ENCODE results near the gene PIK3CG. TPM values are rescaled to one million over a fixed set of nuclear protein-coding genes. Genes with fewer than 3 reads are reported as not detected.

Gene PIK3CG
- total and polyA plus RNA-seq, 2 donors (not counting 1 experiment from before 2014, with no cell fraction given): 0.09 TPM; not detected in 1

GRCh38 chr7:106841896-106842390, 23.1 kb upstream of the PIK3CG start:
- TF ChIP-seq CTCF (conservative IDR thresholded peaks at IDR 0.05 in 1 of 2, IDR thresholded peaks at IDR 0.05 in 1 of 2; ENCODE audit: low read depth in 1 of 2, low read length in 2 of 2) (no peak), EZH2 (IDR thresholded peaks at IDR 0.05; ENCODE audit: low read length, missing control alignments) (no peak)
- Histone ChIP-seq H3K27ac (ENCODE audit: insufficient read depth, low read length) (no peak overlapping the region), H3K4me2 (ENCODE audit: extremely low read depth, insufficient read depth, low read length) (no peak overlapping the region), H3K9me3 (ENCODE audit: control insufficient read depth, insufficient read depth, low read depth, low read length) (no peaks in the 10 kb centered on the region), H2AFZ (ENCODE audit: low read length) (no peak overlapping the region), H3K27me3 (ENCODE audit: control insufficient read depth, insufficient read depth, low read length) (no peaks in the 10 kb centered on the region), H3K79me2 (ENCODE audit: control insufficient read depth, insufficient read depth, low read length) (no peaks in the 10 kb centered on the region), H3K9ac (ENCODE audit: insufficient read depth, low read length) (no peak overlapping the region), H4K20me1 (ENCODE audit: control insufficient read depth, extremely low read depth, insufficient read depth, low read length) (no peaks in the 10 kb centered on the region), H3K36me3 (ENCODE audit: control insufficient read depth, insufficient read depth, low read length) (no peaks in the 10 kb centered on the region), H3K4me3 (replicated peaks in 1 of 4; ENCODE audit: control extremely low read depth in 1 of 4, insufficient read depth in 1 of 4, low read depth in 3 of 4, low read length in 4 of 4) (no peak overlapping the region), H3K4me1 (ENCODE audit: control insufficient read depth, extremely low read depth, insufficient read depth, low read length) (peaks cover 2% of the 10 kb centered on the region)
- no peak for DNase-seq (ENCODE audit: low read depth in 2 of 2)

GRCh38 chr7:106844279-106844997, 20.6 kb upstream of the PIK3CG start:
- no peaks in the 10 kb centered on the region for H3K9me3 ChIP-seq (ENCODE audit: control insufficient read depth, insufficient read depth, low read depth, low read length)
- no peaks in the 10 kb centered on the region for H3K36me3 ChIP-seq (ENCODE audit: control insufficient read depth, insufficient read depth, low read length)
- peaks cover 6% of the 10 kb centered on the region for H3K4me1 ChIP-seq (ENCODE audit: control insufficient read depth, extremely low read depth, insufficient read depth, low read length)
- no peak overlapping the region for H3K9ac ChIP-seq (ENCODE audit: insufficient read depth, low read length)
- H3K4me2 ChIP-seq (ENCODE audit: extremely low read depth, insufficient read depth, low read length): no peak overlapping the region
- no peak overlapping the region for H3K27ac ChIP-seq (ENCODE audit: insufficient read depth, low read length)
- no peaks in the 10 kb centered on the region for H4K20me1 ChIP-seq (ENCODE audit: control insufficient read depth, extremely low read depth, insufficient read depth, low read length)
- no peaks in the 10 kb centered on the region for H3K27me3 ChIP-seq (ENCODE audit: control insufficient read depth, insufficient read depth, low read length)
- no peak overlapping the region for H2AFZ ChIP-seq (ENCODE audit: low read length)
- H3K4me3 ChIP-seq (replicated peaks in 1 of 4; ENCODE audit: control extremely low read depth in 1 of 4, insufficient read depth in 1 of 4, low read depth in 3 of 4, low read length in 4 of 4): no peak overlapping the region
- H3K79me2 ChIP-seq (ENCODE audit: control insufficient read depth, insufficient read depth, low read length): no peaks in the 10 kb centered on the region
- TF ChIP-seq CTCF (conservative IDR thresholded peaks at IDR 0.05 in 1 of 2, IDR thresholded peaks at IDR 0.05 in 1 of 2; ENCODE audit: low read depth in 1 of 2, low read length in 2 of 2) (no peak), EZH2 (IDR thresholded peaks at IDR 0.05; ENCODE audit: low read length, missing control alignments) (no peak)
- DNase-seq (ENCODE audit: low read depth in 2 of 2): no peak

GRCh38 chr7:106848049-106848448, 17.0 kb upstream of the PIK3CG start:
- Histone ChIP-seq H3K4me1 (ENCODE audit: control insufficient read depth, extremely low read depth, insufficient read depth, low read length) (peaks cover 7% of the 10 kb centered on the region), H3K4me2 (ENCODE audit: extremely low read depth, insufficient read depth, low read length) (no peak overlapping the region), H3K4me3 (replicated peaks in 1 of 4; ENCODE audit: control extremely low read depth in 1 of 4, insufficient read depth in 1 of 4, low read depth in 3 of 4, low read length in 4 of 4) (no peak overlapping the region), H4K20me1 (ENCODE audit: control insufficient read depth, extremely low read depth, insufficient read depth, low read length) (no peaks in the 10 kb centered on the region), H3K9me3 (ENCODE audit: control insufficient read depth, insufficient read depth, low read depth, low read length) (no peaks in the 10 kb centered on the region), H3K27ac (ENCODE audit: insufficient read depth, low read length) (no peak overlapping the region), H3K79me2 (ENCODE audit: control insufficient read depth, insufficient read depth, low read length) (no peaks in the 10 kb centered on the region), H3K27me3 (ENCODE audit: control insufficient read depth, insufficient read depth, low read length) (no peaks in the 10 kb centered on the region), H2AFZ (ENCODE audit: low read length) (no peak overlapping the region), H3K36me3 (ENCODE audit: control insufficient read depth, insufficient read depth, low read length) (no peaks in the 10 kb centered on the region), H3K9ac (ENCODE audit: insufficient read depth, low read length) (no peak overlapping the region)
- TF ChIP-seq CTCF (conservative IDR thresholded peaks at IDR 0.05 in 1 of 2, IDR thresholded peaks at IDR 0.05 in 1 of 2; ENCODE audit: low read depth in 1 of 2, low read length in 2 of 2): no peak
- TF ChIP-seq EZH2 (IDR thresholded peaks at IDR 0.05; ENCODE audit: low read length, missing control alignments): no peak
- DNase-seq (ENCODE audit: low read depth in 2 of 2): no peak

All from fibroblast of lung (primary cell).